Measurements from ENCODE around the gene BPIFB1. TPM values are rescaled to one million over a fixed set of nuclear protein-coding genes. Genes with fewer than 3 reads are reported as not detected.

Gene BPIFB1
- polyA plus RNA-seq, 10 donors = not detected

Other genes with a start within 250 kb of the BPIFB1 start
- gene BPIFB3, start 229.3 kb upstream of the BPIFB1 start, polyA plus RNA-seq (ENCODE audit: insufficient read length in 10 of 10) = not detected
- under 1 TPM in 3 of 10 donors, not detected in 7; 0.19 to 0.30 (median 0.29) TPM for gene BPIFB4, start 203.6 kb upstream of the BPIFB1 start, polyA plus RNA-seq (ENCODE audit: insufficient read length in 10 of 10)
- gene BPIFA2, start 115.1 kb upstream of the BPIFB1 start, polyA plus RNA-seq (ENCODE audit: insufficient read length in 10 of 10) = not detected
- gene BPIFA3, start 65.9 kb upstream of the BPIFB1 start, polyA plus RNA-seq (ENCODE audit: insufficient read length in 10 of 10) = not detected
- under 1 TPM in 1 of 10 donors, not detected in 9; 0.18 TPM for gene BPIFA1, start 47.2 kb upstream of the BPIFB1 start, polyA plus RNA-seq (ENCODE audit: insufficient read length in 10 of 10)
- 10 to 100 TPM; 16.9 to 28.1 (median 21.7) TPM for gene CDK5RAP1, start 118.3 kb downstream of the BPIFB1 start, polyA plus RNA-seq (ENCODE audit: insufficient read length in 10 of 10)
- 10 to 100 TPM; 18.1 to 34.9 (median 28.3) TPM for gene SNTA1, start 160.5 kb downstream of the BPIFB1 start, polyA plus RNA-seq (ENCODE audit: insufficient read length in 10 of 10)
- 10 to 100 TPM in 9 of 10 donors, 1 to 10 TPM in 1; 9.9 to 18.9 (median 14.1) TPM for gene CBFA2T2, start 206.9 kb downstream of the BPIFB1 start, polyA plus RNA-seq (ENCODE audit: insufficient read length in 10 of 10)

Data from muscle of back (tissue), 10 donors.